Hepatocyte (in vitro differentiated cells): ENCODE measurements around the gene VKORC1L1. TPM values are rescaled to one million over a fixed set of nuclear protein-coding genes. Genes with fewer than 3 reads are reported as not detected.

Source experiments
- DNase-seq: peaks from one replicate; pipeline ENCODE4 v3.0.0-alpha.2; 2016; ENCODE audit warnings: low spot score
- H2AFZ ChIP-seq: fragments of 200-600 bp; sonication (generic); 2 replicates; pipeline ENCODE4 v1.6.0; 2016; ENCODE audit warnings: antibody characterized with exemption, mild to moderate bottlenecking
- H3K27ac ChIP-seq: fragments of 200-600 bp; sonication (generic); 2 replicates; pipeline ENCODE4 v1.5.1; 2016; ENCODE audit warnings: mild to moderate bottlenecking
- H3K27me3 ChIP-seq: fragments of 200-600 bp; sonication (generic); 2 replicates; pipeline ENCODE4 v1.6.1; 2016
- H3K36me3 ChIP-seq: fragments of 200-600 bp; sonication (generic); replicated peaks from 2 replicates; pipeline ENCODE4 v1.5.1; 2016; ENCODE audit warnings: low read depth; ENCODE audit not compliant: insufficient read depth
- H3K4me1 ChIP-seq: fragments of 200-600 bp; sonication (generic); 2 replicates; pipeline ENCODE4 v1.5.1; 2016; ENCODE audit warnings: mild to moderate bottlenecking, moderate library complexity; ENCODE audit not compliant: insufficient read depth
- H3K4me2 ChIP-seq: fragments of 200-600 bp; sonication (generic); 2 replicates; pipeline ENCODE4 v1.6.0; 2016
- H3K4me3 ChIP-seq: fragments of 200-600 bp; sonication (generic); 2 replicates; pipeline ENCODE4 v1.5.1; 2016; ENCODE audit warnings: mild to moderate bottlenecking
- H3K79me2 ChIP-seq: fragments of 200-600 bp; sonication (generic); 2 replicates; pipeline ENCODE4 v1.6.0; 2017; ENCODE audit warnings: mild to moderate bottlenecking
- H3K9me2 ChIP-seq: fragments of 200-600 bp; sonication (generic); replicated peaks from 2 replicates; pipeline ENCODE4 v1.6.0; 2017; ENCODE audit warnings: mild to moderate bottlenecking; ENCODE audit not compliant: insufficient read depth
- H3K9me3 ChIP-seq: fragments of 200-600 bp; sonication (generic); 2 replicates; pipeline ENCODE4 v1.5.1; 2016; ENCODE audit warnings: low read depth, mild to moderate bottlenecking
- H4K20me1 ChIP-seq: fragments of 200-600 bp; sonication (generic); 2 replicates; pipeline ENCODE4 v1.6.0; 2016; ENCODE audit warnings: mild to moderate bottlenecking; ENCODE audit not compliant: insufficient read depth, poor library complexity, severe bottlenecking
- EZH2 ChIP-seq: fragments of 200-600 bp; sonication (generic); IDR thresholded peaks from 2 replicates; pipeline ENCODE4 v1.6.1; 2016; ENCODE audit warnings: antibody characterized with exemption, mild to moderate bottlenecking, borderline replicate concordance
- EZH2phosphoT487 ChIP-seq: fragments of 200-600 bp; sonication (generic); IDR thresholded peaks from one replicate; pipeline ENCODE4 v1.6.1; 2018; ENCODE audit warnings: antibody characterized with exemption, mild to moderate bottlenecking, low read depth, moderate library complexity; ENCODE audit not compliant: unreplicated experiment, severe bottlenecking
- WGBS: methylation state at CpG from one replicate; pipeline ENCODE4 v1.1.6; 2016; ENCODE audit warnings: low lambda C conversion rate; ENCODE audit errors: missing lambda C conversion rate; 5-methylcytosine and 5-hydroxymethylcytosine counted together
- polyA plus RNA-seq: library from polyadenylated mRNA; unstranded; fragments of >200 nt; fragmentation: Nextera tagmentation; extraction: Ambion mirVana; gene quantifications from 2 replicates; pipeline ENCODE4 v1.2.1, GENCODE V29; 2016
- total RNA-seq: library from RNA; depleted of rRNA; stranded (reverse); fragments of >200 nt; gene quantifications from 2 replicates; pipeline ENCODE4 v1.2.3, GENCODE V29; 2014
- TF ChIP-seq, protein P1 (sequence below): fragments of 200-600 bp; sonication (generic); IDR thresholded peaks from 2 replicates; pipeline ENCODE4 v1.5.1; 2016; ENCODE audit warnings: antibody characterized with exemption, mild to moderate bottlenecking; ENCODE audit not compliant: poor library complexity

Gene VKORC1L1
- total and polyA plus RNA-seq, 2 experiments from 2014 or later, result 22.2 to 23.5 TPM

DNA sequence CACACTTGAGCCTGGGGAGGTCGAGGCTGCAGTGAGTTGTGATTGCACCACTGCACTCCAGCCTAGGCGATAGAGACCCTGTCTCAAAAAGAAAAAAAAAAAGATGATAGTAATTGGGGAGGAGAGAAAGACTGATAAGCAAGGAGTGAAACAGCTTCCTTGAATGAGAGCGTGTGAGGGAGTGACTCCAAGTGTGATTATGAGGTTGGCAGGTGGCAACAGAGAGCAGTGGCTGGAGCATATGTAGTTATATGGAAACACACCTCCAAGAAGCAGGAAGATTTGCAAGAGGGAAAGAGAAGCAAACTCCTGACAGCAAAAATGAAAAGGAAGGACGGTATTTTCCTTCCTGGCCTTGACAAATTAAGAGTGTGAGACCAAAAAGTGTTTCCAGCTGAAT lies 50.4 kb downstream of the VKORC1L1 start:
- no peak for TF ChIP-seq EZH2
- no peak for TF ChIP-seq EZH2phosphoT487
- TF ChIP-seq, protein P1, sequence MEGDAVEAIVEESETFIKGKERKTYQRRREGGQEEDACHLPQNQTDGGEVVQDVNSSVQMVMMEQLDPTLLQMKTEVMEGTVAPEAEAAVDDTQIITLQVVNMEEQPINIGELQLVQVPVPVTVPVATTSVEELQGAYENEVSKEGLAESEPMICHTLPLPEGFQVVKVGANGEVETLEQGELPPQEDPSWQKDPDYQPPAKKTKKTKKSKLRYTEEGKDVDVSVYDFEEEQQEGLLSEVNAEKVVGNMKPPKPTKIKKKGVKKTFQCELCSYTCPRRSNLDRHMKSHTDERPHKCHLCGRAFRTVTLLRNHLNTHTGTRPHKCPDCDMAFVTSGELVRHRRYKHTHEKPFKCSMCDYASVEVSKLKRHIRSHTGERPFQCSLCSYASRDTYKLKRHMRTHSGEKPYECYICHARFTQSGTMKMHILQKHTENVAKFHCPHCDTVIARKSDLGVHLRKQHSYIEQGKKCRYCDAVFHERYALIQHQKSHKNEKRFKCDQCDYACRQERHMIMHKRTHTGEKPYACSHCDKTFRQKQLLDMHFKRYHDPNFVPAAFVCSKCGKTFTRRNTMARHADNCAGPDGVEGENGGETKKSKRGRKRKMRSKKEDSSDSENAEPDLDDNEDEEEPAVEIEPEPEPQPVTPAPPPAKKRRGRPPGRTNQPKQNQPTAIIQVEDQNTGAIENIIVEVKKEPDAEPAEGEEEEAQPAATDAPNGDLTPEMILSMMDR, result no peak
- H3K79me2 ChIP-seq, result peaks cover 49% of the 10 kb centered on the region
- no peak overlapping the region for H3K4me2 ChIP-seq
- H4K20me1 ChIP-seq, result no peaks in the 10 kb centered on the region
- H3K36me3 ChIP-seq, result no peaks in the 10 kb centered on the region
- no peak for DNase-seq
- H3K27ac ChIP-seq, result no peak overlapping the region
- no peaks in the 10 kb centered on the region for H3K9me3 ChIP-seq
- H3K4me3 ChIP-seq, result no peak overlapping the region
- no peaks in the 10 kb centered on the region for H3K27me3 ChIP-seq
- H2AFZ ChIP-seq, result no peak overlapping the region
- peaks cover 17% of the 10 kb centered on the region for H3K4me1 ChIP-seq
- H3K9me2 ChIP-seq, result no peaks in the 10 kb centered on the region
- WGBS, result 91% methylated on average over 4 of the region's 4 CpGs

DNA sequence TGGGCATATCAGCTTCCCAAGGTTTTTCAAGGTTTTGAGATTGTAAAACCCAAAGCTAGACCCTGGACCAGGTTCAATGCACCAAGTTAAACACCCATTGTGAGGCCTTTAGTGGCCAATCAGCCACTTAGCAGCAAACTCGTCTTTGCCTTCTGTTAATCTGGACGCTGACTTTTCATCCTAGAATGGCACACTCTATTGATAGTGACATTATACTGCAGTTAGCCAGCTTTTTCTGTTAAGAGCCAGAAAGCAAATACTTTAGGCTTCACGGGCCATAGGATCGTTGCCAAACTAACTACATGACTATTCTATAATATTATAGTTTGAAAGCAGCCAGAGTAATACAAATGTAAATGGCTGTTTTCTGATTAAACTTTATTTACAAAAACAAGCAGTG lies 51.3 kb downstream of the VKORC1L1 start:
- Histone ChIP-seq H2AFZ (no peak overlapping the region), H3K27ac (no peak overlapping the region), H3K4me3 (no peak overlapping the region), H3K9me2 (no peaks in the 10 kb centered on the region), H3K36me3 (no peaks in the 10 kb centered on the region), H3K79me2 (peaks cover 51% of the 10 kb centered on the region), H4K20me1 (no peaks in the 10 kb centered on the region), H3K4me2 (no peak overlapping the region), H3K27me3 (no peaks in the 10 kb centered on the region), H3K4me1 (peaks cover 24% of the 10 kb centered on the region), H3K9me3 (no peaks in the 10 kb centered on the region)
- no peak for TF ChIP-seq EZH2phosphoT487
- TF ChIP-seq, protein P1, result no peak
- no peak for TF ChIP-seq EZH2
- no peak for DNase-seq
- WGBS, result 90% methylated on average over 4 of the region's 4 CpGs

DNA sequence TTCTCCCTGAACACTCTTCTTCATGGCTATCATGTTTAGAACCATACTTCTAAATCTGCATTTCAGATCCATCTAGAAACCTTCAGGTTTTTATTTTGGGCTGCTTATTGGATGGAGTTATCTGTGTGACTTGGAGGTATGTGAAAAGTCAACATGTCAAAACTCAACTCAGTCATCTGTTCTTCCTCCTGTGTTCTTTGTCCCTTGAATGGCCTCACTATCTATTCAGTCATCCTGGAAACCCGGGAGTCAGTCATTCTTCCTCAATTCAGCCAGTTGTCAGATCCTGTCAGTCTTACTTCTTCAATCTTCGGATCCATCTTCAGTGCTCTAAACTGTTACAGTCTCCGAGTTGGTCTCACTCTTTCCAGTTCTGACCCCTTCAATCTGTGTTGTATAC lies 52.2 kb downstream of the VKORC1L1 start:
- 53% methylated on average over 3 of the region's 3 CpGs for WGBS
- no peaks in the 10 kb centered on the region for H4K20me1 ChIP-seq
- no peak for TF ChIP-seq EZH2
- no peak for TF ChIP-seq EZH2phosphoT487
- TF ChIP-seq, protein P1, result no peak

DNA sequence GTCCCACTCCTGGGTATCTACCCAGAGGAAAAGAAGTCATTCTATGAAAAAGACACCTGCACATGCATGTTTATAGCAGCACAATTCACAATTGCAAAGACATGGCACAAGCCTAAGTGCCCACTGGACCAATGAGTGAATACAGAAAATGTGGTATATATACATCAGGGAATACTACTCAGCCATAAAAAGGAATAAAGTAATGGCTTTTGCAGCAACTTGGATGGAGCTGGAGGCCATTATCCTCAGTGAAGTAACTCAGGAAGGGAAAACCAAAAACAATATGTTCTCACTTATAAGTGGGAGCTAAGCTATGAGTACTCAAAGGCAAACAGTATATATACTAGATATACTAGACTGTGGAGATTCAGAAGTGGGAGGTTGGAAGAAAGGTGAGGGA lies 53.7 kb downstream of the VKORC1L1 start:
- H3K9me2 ChIP-seq, result no peaks in the 10 kb centered on the region
- no peaks in the 10 kb centered on the region for H4K20me1 ChIP-seq
- H3K9me3 ChIP-seq, result no peaks in the 10 kb centered on the region
- H3K4me2 ChIP-seq, result no peak overlapping the region
- H3K4me1 ChIP-seq, result peaks cover 24% of the 10 kb centered on the region
- no peaks in the 10 kb centered on the region for H3K27me3 ChIP-seq
- no peak overlapping the region for H3K4me3 ChIP-seq
- no peak overlapping the region for H3K27ac ChIP-seq
- DNase-seq, result no peak
- no peaks in the 10 kb centered on the region for H3K36me3 ChIP-seq
- TF ChIP-seq EZH2 (no peak), EZH2phosphoT487 (no peak)
- TF ChIP-seq, protein P1, result no peak
- no peak overlapping the region for H2AFZ ChIP-seq
- H3K79me2 ChIP-seq, result peaks cover 50% of the 10 kb centered on the region

More for the DNA sequence above, 52.2 kb downstream of the VKORC1L1 start:
- no peaks in the 10 kb centered on the region for H3K27me3 ChIP-seq
- no peaks in the 10 kb centered on the region for H3K9me2 ChIP-seq
- H3K4me1 ChIP-seq, result peaks cover 24% of the 10 kb centered on the region
- H3K4me3 ChIP-seq, result no peak overlapping the region
- H3K27ac ChIP-seq, result no peak overlapping the region
- H3K36me3 ChIP-seq, result no peaks in the 10 kb centered on the region
- no peaks in the 10 kb centered on the region for H3K9me3 ChIP-seq
- no peak for DNase-seq
- no peak overlapping the region for H3K4me2 ChIP-seq
- no peak overlapping the region for H2AFZ ChIP-seq
- peaks cover 47% of the 10 kb centered on the region for H3K79me2 ChIP-seq
